GM23338 (cell line): ENCODE results near the gene TTLL9. TPM values are rescaled to one million over a fixed set of nuclear protein-coding genes. Genes with fewer than 3 reads are reported as not detected.

ENCODE experiments used
- ATAC-seq: fragments of 200-7000 bp; cut with Tn5 transposase; 3 replicates; pipeline ENCODE4 v1.9.1; 2020
- DNase-seq: peaks from one replicate; pipeline ENCODE4 v3.0.0-alpha.2; 2015; ENCODE audit warnings: low spot score
- H2AFZ ChIP-seq: fragments of 200-600 bp; sonication (generic); 2 replicates; pipeline ENCODE4 v1.8.0; 2016; ENCODE audit warnings: antibody characterized with exemption, mild to moderate bottlenecking, moderate library complexity
- H3F3A ChIP-seq: fragments of 200-600 bp; sonication (generic); replicated peaks from 2 replicates; pipeline ENCODE4 v1.8.0; 2017; ENCODE audit warnings: antibody characterized with exemption, mixed run types, low read depth
- H3K27ac ChIP-seq: fragments of 200-600 bp; sonication (generic); 2 replicates; pipeline ENCODE4 v1.6.1; 2016; ENCODE audit warnings: low read depth
- H3K27me3 ChIP-seq: fragments of 200-600 bp; sonication (generic); 2 replicates; pipeline ENCODE4 v1.8.0; 2016; ENCODE audit warnings: mild to moderate bottlenecking, mixed run types, moderate library complexity; ENCODE audit not compliant: insufficient read depth
- H3K36me3 ChIP-seq: fragments of 200-600 bp; sonication (generic); 2 replicates; pipeline ENCODE4 v1.8.0; 2016; ENCODE audit warnings: mild to moderate bottlenecking; ENCODE audit not compliant: insufficient read depth
- H3K4me1 ChIP-seq: fragments of 200-600 bp; sonication (generic); 2 replicates; pipeline ENCODE4 v1.8.0; 2016; ENCODE audit warnings: mild to moderate bottlenecking, moderate library complexity; ENCODE audit not compliant: insufficient read depth
- H3K4me2 ChIP-seq: fragments of 200-600 bp; sonication (generic); 2 replicates; pipeline ENCODE4 v1.7.1; 2017; ENCODE audit warnings: mixed run types
- H3K4me3 ChIP-seq: fragments of 200-600 bp; sonication (generic); 2 replicates; pipeline ENCODE4 v1.6.1; 2016; ENCODE audit warnings: mixed run types
- H3K79me2 ChIP-seq: fragments of 200-600 bp; sonication (generic); replicated peaks from 2 replicates; pipeline ENCODE4 v1.8.0; 2017; ENCODE audit warnings: mild to moderate bottlenecking; ENCODE audit not compliant: insufficient read depth
- H3K9me2 ChIP-seq: fragments of 200-600 bp; sonication (generic); 2 replicates; pipeline ENCODE4 v1.8.0; 2017; ENCODE audit not compliant: insufficient read depth
- H4K20me1 ChIP-seq: fragments of 200-600 bp; sonication (generic); replicated peaks from 2 replicates; pipeline ENCODE4 v1.8.0; 2017; ENCODE audit warnings: mild to moderate bottlenecking; ENCODE audit not compliant: insufficient read depth
- H3K27ac Mint-ChIP-seq: 2 replicates; pipeline ENCODE4 v1.8.0; 2020; ENCODE audit warnings: inconsistent platforms, mild to moderate bottlenecking, moderate library complexity, mixed read lengths
- H3K27me3 Mint-ChIP-seq: 3 replicates; pipeline ENCODE4 v1.8.0; 2022; ENCODE audit warnings: low read depth, mild to moderate bottlenecking, moderate library complexity, mixed read lengths, inconsistent platforms; ENCODE audit not compliant: insufficient read depth, poor library complexity
- H3K36me3 Mint-ChIP-seq: 3 replicates; pipeline ENCODE4 v1.8.0; 2021; ENCODE audit warnings: low read depth, mild to moderate bottlenecking, inconsistent platforms, moderate library complexity, mixed read lengths
- H3K4me1 Mint-ChIP-seq: 3 replicates; pipeline ENCODE4 v1.8.0; 2020; ENCODE audit warnings: mild to moderate bottlenecking, inconsistent platforms, mixed read lengths
- H3K4me3 Mint-ChIP-seq: 3 replicates; pipeline ENCODE4 v1.8.0; 2021; ENCODE audit warnings: moderate library complexity, mild to moderate bottlenecking, inconsistent platforms, mixed read lengths
- H3K9me3 Mint-ChIP-seq: 3 replicates; pipeline ENCODE4 v1.8.0; 2020; ENCODE audit warnings: moderate library complexity, mild to moderate bottlenecking, inconsistent platforms, mixed read lengths
- CTCF ChIP-seq, 2 experiments: fragments of 200-600 bp in 1 of 2; sonication (generic) in 1 of 2; conservative IDR thresholded peaks; 2 replicates each; pipeline versions ENCODE4 v1.5.1 to v1.6.1; 2016 to 2017; ENCODE audit warnings: antibody characterized with exemption in 2 of 2, low read depth in 2 of 2, mild to moderate bottlenecking in 2 of 2, moderate library complexity in 1 of 2
- ZNF462 ChIP-seq: fragments of 250-450 bp; sonication (Bioruptor Pico); IDR thresholded peaks from 2 replicates; pipeline ENCODE4 v1.5.0; 2020; ENCODE audit warnings: mild to moderate bottlenecking, moderate library complexity
- polyA plus RNA-seq: library from polyadenylated mRNA; unstranded; fragments of >200 nt; fragmentation: Nextera tagmentation; extraction: Ambion mirVana; gene quantifications from 2 replicates; pipeline ENCODE4 v1.2.1, GENCODE V29; 2016
- total RNA-seq: library from RNA; depleted of rRNA; stranded (reverse); fragments of >200 nt; shearing (Covaris generic); gene quantifications from 2 replicates; pipeline ENCODE4 v1.2.3, GENCODE V29; 2014

TTLL9 gene
- total and polyA plus RNA-seq, 2 experiments from 2014 or later: not detected

GRCh38 chr20:31848088-31848999 is 22.1 kb upstream of the TTLL9 start:
- H3K27me3 ChIP-seq: peaks cover 55% of the 10 kb centered on the region
- H3K9me2 ChIP-seq: no peaks in the 10 kb centered on the region
- no peak overlapping the region for H3K27ac Mint-ChIP-seq
- peaks cover 11% of the 10 kb centered on the region for H3K4me1 Mint-ChIP-seq
- peaks cover 32% of the 10 kb centered on the region for H3K27me3 Mint-ChIP-seq
- peaks cover 36% of the 10 kb centered on the region for H3K9me3 Mint-ChIP-seq
- TF ChIP-seq ZNF462 (CRISPR knock-in tag) (no peak), CTCF (conservative IDR thresholded peaks at IDR 0.05; ENCODE audit: low read depth in 2 of 2) (peak in 1 of 2 experiments; percentile 19; a peak in 1 of 4 replicates)
- H3K36me3 Mint-ChIP-seq: no peaks in the 10 kb centered on the region
- H3F3A ChIP-seq: peaks cover 2% of the 10 kb centered on the region; the same call in 1 of the 2 replicates
- H3K4me2 ChIP-seq: no peak overlapping the region
- no peak overlapping the region for H3K4me3 ChIP-seq
- ATAC-seq (no peak), DNase-seq (no peak)
- H4K20me1 ChIP-seq: no peaks in the 10 kb centered on the region
- no peaks in the 10 kb centered on the region for H3K79me2 ChIP-seq
- H3K27ac ChIP-seq: no peak overlapping the region
- no peaks in the 10 kb centered on the region for H3K36me3 ChIP-seq
- H3K4me3 Mint-ChIP-seq: no peak overlapping the region
- H2AFZ ChIP-seq: 0 out of 2 replicates have a peak overlapping the region, but pooled peaks have one; percentile 10
- peaks cover 10% of the 10 kb centered on the region for H3K4me1 ChIP-seq
